HUES48 (cell line): ENCODE measurements around the gene GLDN.

ENCODE experiments used
- H3K27ac ChIP-seq: one replicate; pipeline ENCODE4 v1.7.0; 2013; ENCODE audit warnings: low read depth, low read length, inconsistent platforms
- H3K27me3 ChIP-seq: 2 replicates; pipeline ENCODE4 v1.6.1; 2013; ENCODE audit warnings: mild to moderate bottlenecking, low read length; ENCODE audit not compliant: control insufficient read depth, insufficient read depth
- H3K36me3 ChIP-seq: 2 replicates; pipeline ENCODE4 v1.6.1; 2013; ENCODE audit warnings: low read length; ENCODE audit not compliant: control insufficient read depth, insufficient read depth
- H3K4me1 ChIP-seq: 2 replicates; pipeline ENCODE4 v1.6.1; 2013; ENCODE audit warnings: mild to moderate bottlenecking, low read length; ENCODE audit not compliant: control insufficient read depth, insufficient read depth
- H3K4me3 ChIP-seq: 2 replicates; pipeline ENCODE4 v1.5.1; 2013; ENCODE audit warnings: mild to moderate bottlenecking, low read depth, low read length
- H3K9ac ChIP-seq: 2 replicates; pipeline ENCODE4 v1.6.1; 2013; ENCODE audit warnings: mild to moderate bottlenecking, low read depth, low read length, moderate library complexity
- H3K9me3 ChIP-seq: 2 replicates; pipeline ENCODE4 v1.6.1; 2013; ENCODE audit warnings: low read length; ENCODE audit not compliant: control insufficient read depth, insufficient read depth

Gene GLDN

DNA sequence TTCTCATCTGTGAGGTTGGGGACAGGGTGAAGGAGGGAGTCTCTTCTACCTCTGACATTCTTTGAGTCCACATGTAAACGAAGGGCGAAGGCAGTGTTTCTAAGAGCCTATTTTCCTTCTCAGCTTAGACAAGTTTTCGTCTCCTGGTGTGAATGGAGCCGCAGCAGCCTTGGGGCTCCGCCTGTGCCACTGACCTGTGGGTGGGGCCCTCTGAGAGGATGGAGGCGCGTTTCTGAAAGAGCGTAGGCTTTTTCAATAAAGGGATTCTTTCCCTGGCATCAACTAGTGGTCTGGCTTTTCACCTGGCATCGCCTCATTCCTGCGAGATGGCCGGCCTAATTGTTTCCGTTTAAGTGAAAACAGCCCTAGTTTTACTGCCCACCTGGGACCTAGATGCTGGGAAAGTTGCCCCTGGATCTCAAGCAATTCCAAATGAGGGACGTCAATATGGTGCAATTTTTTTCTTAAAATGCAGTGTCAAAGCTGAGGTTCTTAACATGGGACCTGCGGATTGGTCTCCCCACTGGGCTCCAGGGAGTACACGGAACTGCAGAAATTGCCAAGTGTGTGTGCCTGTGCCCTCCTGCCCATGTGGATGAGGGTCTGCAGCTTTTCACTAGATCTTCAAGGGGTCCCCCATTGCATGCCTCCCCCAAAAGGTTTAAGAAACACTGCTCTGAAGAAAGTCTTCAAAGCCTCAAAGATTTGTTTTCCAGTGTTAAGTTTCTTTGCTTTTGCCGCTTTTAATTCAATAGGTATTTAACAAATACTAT lies 958 bp downstream of the GLDN start:
- peaks cover 55% of the 10 kb centered on the region for H3K27me3 ChIP-seq

DNA sequence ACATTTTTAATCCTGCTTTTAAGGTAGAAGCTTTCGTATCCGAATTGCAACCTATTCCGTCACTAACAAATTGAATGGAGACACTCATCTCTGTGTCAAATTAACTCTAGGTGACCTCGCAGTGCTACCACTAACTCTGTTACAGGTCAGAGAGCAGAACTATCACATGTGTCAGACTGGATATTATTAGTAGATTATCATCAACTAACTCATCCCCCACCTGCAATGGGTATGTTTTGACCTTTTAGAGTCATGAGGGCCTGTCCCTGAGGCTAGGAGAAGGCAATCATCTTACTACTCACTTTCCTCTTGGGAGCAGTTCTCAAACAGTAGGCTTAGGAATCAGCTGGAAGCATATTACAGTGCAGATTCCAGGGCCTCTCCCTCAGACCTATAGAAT lies 2.0 kb downstream of the GLDN start:
- H3K36me3 ChIP-seq, result no peaks in the 10 kb centered on the region
- H3K27ac ChIP-seq, result no peak overlapping the region
- no peak overlapping the region for H3K4me3 ChIP-seq
- peaks cover 8% of the 10 kb centered on the region for H3K4me1 ChIP-seq
- H3K9me3 ChIP-seq, result no peaks in the 10 kb centered on the region
- H3K27me3 ChIP-seq, result peaks cover 55% of the 10 kb centered on the region
- H3K9ac ChIP-seq, result no peak overlapping the region

More for the DNA sequence above, 958 bp downstream of the GLDN start:
- Histone ChIP-seq H3K36me3 (no peaks in the 10 kb centered on the region), H3K4me3 (peak overlapping the region; percentile 68), H3K4me1 (peaks cover 8% of the 10 kb centered on the region), H3K9ac (no peak overlapping the region), H3K9me3 (no peaks in the 10 kb centered on the region), H3K27ac (no peak overlapping the region)

DNA sequence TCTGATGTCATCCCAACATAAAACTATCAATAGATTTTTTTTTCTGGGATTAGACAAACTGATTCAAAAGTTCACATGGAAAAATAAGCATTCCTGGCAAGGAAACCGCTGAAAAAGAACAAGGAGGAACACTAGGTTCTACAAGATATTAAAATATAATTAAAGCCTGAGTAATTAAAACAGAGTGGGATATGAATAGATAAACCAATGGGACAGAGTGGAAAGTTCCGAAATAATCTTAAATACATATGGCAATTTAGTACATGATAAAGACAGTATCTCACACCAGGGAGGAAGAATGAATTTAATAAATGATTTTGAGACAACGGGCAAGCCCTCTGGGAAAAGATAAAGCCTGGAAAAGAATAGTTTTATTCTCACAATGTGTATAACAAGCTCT lies 4.7 kb downstream of the GLDN start:
- H3K9ac ChIP-seq, result no peak overlapping the region
- H3K27me3 ChIP-seq, result peaks cover 34% of the 10 kb centered on the region
- no peak overlapping the region for H3K27ac ChIP-seq
- H3K4me3 ChIP-seq, result no peak overlapping the region
- peaks cover 8% of the 10 kb centered on the region for H3K4me1 ChIP-seq
- H3K36me3 ChIP-seq, result no peaks in the 10 kb centered on the region
- no peaks in the 10 kb centered on the region for H3K9me3 ChIP-seq

DNA sequence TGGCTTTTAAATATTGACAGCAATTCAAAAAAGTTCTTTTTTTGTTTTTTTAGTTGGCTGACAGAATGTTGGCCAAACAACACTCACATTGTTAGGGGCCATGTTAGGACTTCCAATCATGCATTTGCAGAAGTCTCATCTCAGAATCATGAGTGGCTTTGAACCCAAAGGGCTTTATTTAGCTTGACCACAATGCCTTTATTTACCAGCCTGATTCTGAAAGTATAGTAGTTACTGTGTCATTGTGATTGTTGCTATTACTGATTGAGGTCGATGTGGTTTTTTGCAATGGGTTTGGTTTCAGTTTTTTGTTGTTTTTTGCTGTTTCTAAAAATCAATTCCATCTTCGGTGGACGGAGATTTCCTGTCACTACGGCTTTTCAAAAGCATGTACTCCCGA lies 7.2 kb downstream of the GLDN start:
- H3K27ac ChIP-seq, result no peak overlapping the region
- no peak overlapping the region for H3K9ac ChIP-seq
- no peak overlapping the region for H3K4me3 ChIP-seq
- H3K27me3 ChIP-seq, result peaks cover 9% of the 10 kb centered on the region
- H3K9me3 ChIP-seq, result no peaks in the 10 kb centered on the region
- no peaks in the 10 kb centered on the region for H3K36me3 ChIP-seq
- H3K4me1 ChIP-seq, result no peaks in the 10 kb centered on the region

DNA sequence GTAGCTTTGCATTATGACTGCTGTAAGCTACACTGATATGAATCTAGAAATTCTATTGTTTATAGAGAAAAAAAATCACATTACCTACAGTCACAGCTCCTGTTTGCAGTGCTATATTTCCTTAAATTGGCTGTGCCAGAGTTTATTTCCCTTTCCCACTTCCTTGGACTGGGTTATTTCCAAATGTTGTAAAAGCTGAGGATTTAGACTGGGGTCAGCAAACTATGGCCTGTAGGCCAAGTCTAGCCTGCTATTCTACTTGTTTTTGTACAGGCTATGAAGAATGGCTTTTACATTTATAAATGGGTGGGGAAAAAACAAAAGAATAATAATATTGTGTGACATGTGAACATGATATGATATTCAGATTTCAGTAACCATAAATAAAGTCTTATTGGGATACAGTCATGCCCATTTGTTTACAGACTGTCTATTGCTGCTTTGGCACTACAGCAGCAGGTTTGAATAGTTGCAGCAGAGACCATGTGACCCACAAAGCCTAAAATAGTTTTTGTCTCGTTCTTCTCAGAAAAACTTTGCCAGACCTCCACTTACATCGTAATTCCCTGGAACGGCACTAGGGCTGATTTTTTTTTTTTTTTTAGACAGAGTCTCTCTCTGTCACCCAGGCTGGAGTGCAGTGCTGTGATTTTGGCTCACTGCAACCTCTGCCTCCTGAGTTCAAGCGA lies 7.8 kb downstream of the GLDN start:
- Histone ChIP-seq H3K36me3 (no peaks in the 10 kb centered on the region), H3K27me3 (peaks cover 3% of the 10 kb centered on the region; the same call in 1 of the 2 replicates), H3K4me1 (no peaks in the 10 kb centered on the region), H3K27ac (no peak overlapping the region), H3K4me3 (no peak overlapping the region), H3K9ac (no peak overlapping the region), H3K9me3 (no peaks in the 10 kb centered on the region)

DNA sequence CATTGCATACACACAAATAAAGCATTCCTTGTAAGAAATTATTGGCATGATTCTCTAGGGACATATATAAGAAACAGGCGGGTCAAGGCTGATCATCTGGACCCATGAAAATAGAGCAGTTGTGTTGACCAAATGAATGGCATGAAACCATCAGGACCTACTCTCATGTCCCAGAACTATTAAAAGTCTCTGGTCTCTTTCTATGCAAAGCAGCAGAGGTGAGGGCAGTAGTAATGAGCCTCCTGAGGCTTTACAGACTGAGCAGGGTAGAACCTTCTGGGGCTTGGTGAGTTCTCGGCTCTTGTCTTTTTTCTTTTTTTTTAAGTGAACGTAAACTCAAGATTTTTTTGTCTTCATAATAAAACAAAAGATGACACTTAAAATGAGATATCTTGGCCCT lies 9.3 kb downstream of the GLDN start:
- H3K27ac ChIP-seq, result no peak overlapping the region
- H3K36me3 ChIP-seq, result no peaks in the 10 kb centered on the region
- no peaks in the 10 kb centered on the region for H3K4me1 ChIP-seq
- H3K27me3 ChIP-seq, result no peaks in the 10 kb centered on the region
- H3K4me3 ChIP-seq, result no peak overlapping the region
- H3K9me3 ChIP-seq, result no peaks in the 10 kb centered on the region
- H3K9ac ChIP-seq, result no peak overlapping the region

DNA sequence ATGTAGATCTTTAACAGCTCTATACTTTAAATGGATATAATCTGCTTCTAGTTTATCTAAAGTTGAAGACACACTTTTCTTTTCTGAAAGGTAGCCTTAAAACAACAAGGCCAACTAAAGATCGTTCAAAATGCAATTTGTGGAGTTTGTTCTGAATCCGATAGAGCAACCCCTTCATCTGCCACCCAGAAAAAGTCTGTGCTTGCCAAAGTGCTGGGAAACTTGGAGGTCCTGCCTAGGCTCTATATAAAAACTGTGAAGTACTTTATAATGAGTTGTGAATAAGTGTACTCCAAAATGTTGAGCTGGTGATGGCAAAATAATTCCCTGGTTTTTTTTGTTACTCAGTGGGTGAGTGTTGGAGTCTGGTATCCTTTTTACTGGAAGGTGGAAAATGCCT lies 12.5 kb downstream of the GLDN start:
- Histone ChIP-seq H3K9me3 (no peaks in the 10 kb centered on the region), H3K4me3 (no peak overlapping the region), H3K27ac (no peak overlapping the region), H3K27me3 (no peaks in the 10 kb centered on the region), H3K4me1 (no peaks in the 10 kb centered on the region), H3K9ac (no peak overlapping the region), H3K36me3 (no peaks in the 10 kb centered on the region)

DNA sequence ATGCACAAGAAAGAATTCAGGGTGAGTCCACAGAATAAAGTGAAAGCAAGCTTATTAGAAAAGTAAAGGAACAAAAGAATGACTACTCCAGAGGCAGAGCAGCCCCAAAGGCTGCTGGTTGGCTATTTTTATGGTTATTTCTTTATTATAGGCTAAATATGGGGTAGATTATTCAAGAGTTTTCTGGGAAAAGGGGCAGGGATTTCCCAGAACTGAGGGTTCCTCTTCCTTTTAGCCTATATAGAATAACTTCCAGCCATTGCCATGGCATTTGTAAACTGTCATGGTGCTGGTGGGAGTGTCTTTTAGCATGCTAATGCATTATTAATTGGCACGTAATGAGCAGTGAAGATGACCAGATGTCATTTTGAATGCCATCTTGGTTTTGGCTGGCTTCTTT lies 13.6 kb downstream of the GLDN start:
- Histone ChIP-seq H3K27ac (no peak overlapping the region), H3K36me3 (no peaks in the 10 kb centered on the region), H3K9me3 (no peaks in the 10 kb centered on the region), H3K9ac (no peak overlapping the region), H3K4me3 (no peak overlapping the region), H3K4me1 (no peaks in the 10 kb centered on the region), H3K27me3 (no peaks in the 10 kb centered on the region)

DNA sequence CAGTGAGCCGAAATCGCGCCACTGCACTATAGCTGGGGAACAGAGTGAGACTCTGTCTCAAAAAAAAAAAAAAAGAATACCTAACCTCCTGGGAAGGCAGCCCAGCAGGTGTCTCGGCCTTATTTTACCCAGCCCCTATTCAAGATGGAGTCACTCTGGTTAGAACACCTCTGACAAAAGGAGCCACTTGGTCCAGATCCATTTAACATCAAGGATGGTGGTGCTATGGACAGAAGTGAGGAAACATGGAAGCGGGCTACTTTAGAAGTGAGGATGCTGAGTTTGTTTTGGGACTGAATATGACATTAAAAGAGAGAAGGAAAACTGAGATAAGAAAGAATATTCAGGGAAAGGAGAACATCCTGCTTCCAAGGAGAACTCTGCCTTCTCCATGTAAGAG lies 14.7 kb downstream of the GLDN start:
- Histone ChIP-seq H3K4me1 (no peaks in the 10 kb centered on the region), H3K4me3 (no peak overlapping the region), H3K27ac (no peak overlapping the region), H3K27me3 (no peaks in the 10 kb centered on the region), H3K9ac (no peak overlapping the region), H3K36me3 (no peaks in the 10 kb centered on the region), H3K9me3 (no peaks in the 10 kb centered on the region)

DNA sequence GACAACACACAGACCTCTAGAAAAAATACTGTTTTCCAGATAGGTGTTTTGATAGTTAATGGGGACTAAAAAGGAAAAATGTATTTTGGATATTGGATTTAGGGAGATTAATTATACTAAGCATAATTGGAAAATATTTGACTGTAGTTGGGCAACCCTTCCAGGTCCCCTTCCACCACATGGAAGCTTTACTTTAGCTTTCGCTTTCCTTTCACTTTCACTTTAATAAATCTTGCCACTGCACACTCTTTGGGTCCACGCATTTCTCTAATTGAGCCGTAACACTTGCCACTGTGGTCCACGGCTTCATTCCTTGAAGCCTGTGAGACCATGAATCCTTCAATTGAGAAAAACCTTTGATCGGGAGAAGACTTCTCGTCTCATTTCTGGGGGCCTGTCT lies 15.5 kb downstream of the GLDN start:
- Histone ChIP-seq H3K36me3 (no peaks in the 10 kb centered on the region), H3K4me1 (no peaks in the 10 kb centered on the region), H3K27me3 (no peaks in the 10 kb centered on the region), H3K27ac (no peak overlapping the region), H3K4me3 (no peak overlapping the region), H3K9me3 (no peaks in the 10 kb centered on the region), H3K9ac (no peak overlapping the region)

DNA sequence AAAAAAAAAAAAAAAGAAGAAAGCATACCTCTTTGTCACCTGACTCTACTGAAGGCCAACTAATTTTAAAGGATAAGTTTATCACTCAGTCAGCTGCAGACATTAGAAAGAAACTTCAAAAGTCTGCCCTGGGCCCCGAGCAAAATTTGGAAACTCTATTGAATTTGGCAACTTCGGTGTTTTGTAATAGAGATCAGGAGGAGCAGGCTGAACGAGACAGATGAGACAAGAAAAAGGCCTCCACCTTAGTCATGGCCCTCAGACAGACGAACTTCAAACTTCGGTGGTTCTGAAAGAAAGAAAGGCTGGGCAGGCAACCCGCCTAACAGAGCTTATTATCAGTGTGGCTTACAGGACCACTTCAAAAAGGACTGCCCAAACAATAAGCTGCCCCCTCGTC lies 18.5 kb downstream of the GLDN start:
- Histone ChIP-seq H3K27me3 (no peaks in the 10 kb centered on the region), H3K4me3 (no peak overlapping the region), H3K9ac (no peak overlapping the region), H3K4me1 (no peaks in the 10 kb centered on the region), H3K27ac (no peak overlapping the region), H3K9me3 (no peaks in the 10 kb centered on the region), H3K36me3 (no peaks in the 10 kb centered on the region)
